Skeletal muscle satellite cell (primary cell): ENCODE data around the gene CENPT.
"Not testable (repeated sequence)": the region's sequence is repeated elsewhere in the genome, so short reads cannot be mapped to it uniquely, and the experiment has no call there.

Experiments
- H3K27me3 ChIP-seq: 2 replicates; pipeline ENCODE4 v1.7.0; 2013; ENCODE audit warnings: low read length; ENCODE audit not compliant: control insufficient read depth, insufficient read depth
- H3K36me3 ChIP-seq: 2 replicates; pipeline ENCODE4 v1.7.0; 2013; ENCODE audit warnings: mild to moderate bottlenecking, control low read depth, low read length; ENCODE audit not compliant: insufficient read depth
- H3K4me1 ChIP-seq: 2 replicates; pipeline ENCODE4 v1.7.0; 2013; ENCODE audit warnings: low read length; ENCODE audit not compliant: control insufficient read depth, insufficient read depth
- H3K4me2 ChIP-seq: 2 replicates; pipeline ENCODE4 v1.7.0; 2013; ENCODE audit warnings: mild to moderate bottlenecking, low read length
- H3K4me3 ChIP-seq: 2 replicates; pipeline ENCODE4 v1.7.0; 2013; ENCODE audit warnings: low read length
- H3K9ac ChIP-seq: 2 replicates; pipeline ENCODE4 v1.7.0; 2013; ENCODE audit warnings: mild to moderate bottlenecking, low read depth, low read length, moderate library complexity
- H3K9me3 ChIP-seq: replicated peaks from 2 replicates; pipeline ENCODE4 v1.7.0; 2013; ENCODE audit warnings: mild to moderate bottlenecking, control low read depth, low read length

The CENPT gene

GRCh38 chr16:67872631-67873434 is 25.3 kb upstream of the CENPT start, which contains the start of gene EDC4:
Gene EDC4, plus strand, starts transcription at chr16:67873052. Its CDS starts 210 bp downstream, at chr16:67873262.
- Histone ChIP-seq H3K36me3 (peaks cover 53% of the 10 kb centered on the region), H3K9ac (peak within 1 kb of the TSS; percentile 96), H3K4me1 (peaks cover 20% of the 10 kb centered on the region), H3K27me3 (no peaks in the 10 kb centered on the region), H3K4me2 (peak within 1 kb of the TSS; percentile 89), H3K9me3 (no peaks in the 10 kb centered on the region), H3K4me3 (peak within 1 kb of the TSS; percentile 96)

- Histone ChIP-seq H3K4me2 (peak overlapping the region; percentile 89), H3K36me3 (peaks cover 52% of the 10 kb centered on the region), H3K4me3 (no peak overlapping the region), H3K9me3 (no peaks in the 10 kb centered on the region), H3K4me1 (peaks cover 20% of the 10 kb centered on the region), H3K27me3 (no peaks in the 10 kb centered on the region), H3K9ac (peak overlapping the region; percentile 96)
Measured at GRCh38 chr16:67872131-67872630, 24.7 kb upstream of the CENPT start.

GRCh38 chr16:67871256-67871655 is 23.8 kb upstream of the CENPT start:
- Histone ChIP-seq H3K9ac (no peak overlapping the region), H3K4me1 (peaks cover 20% of the 10 kb centered on the region), H3K4me2 (no peak overlapping the region), H3K27me3 (no peaks in the 10 kb centered on the region), H3K36me3 (peaks cover 48% of the 10 kb centered on the region), H3K4me3 (no peak overlapping the region), H3K9me3 (no peaks in the 10 kb centered on the region)

GRCh38 chr16:67869653-67870052 is 22.2 kb upstream of the CENPT start:
- Histone ChIP-seq H3K36me3 (peaks cover 58% of the 10 kb centered on the region), H3K27me3 (no peaks in the 10 kb centered on the region), H3K4me2 (no peak overlapping the region), H3K4me3 (no peak overlapping the region), H3K9me3 (no peaks in the 10 kb centered on the region), H3K9ac (no peak overlapping the region), H3K4me1 (peaks cover 14% of the 10 kb centered on the region)

- H3K9ac ChIP-seq = no peak overlapping the region
- H3K9me3 ChIP-seq = no peaks in the 10 kb centered on the region
- no peak overlapping the region for H3K4me2 ChIP-seq
- H3K27me3 ChIP-seq = no peaks in the 10 kb centered on the region
- peaks cover 10% of the 10 kb centered on the region for H3K4me1 ChIP-seq
- peaks cover 59% of the 10 kb centered on the region for H3K36me3 ChIP-seq
- no peak overlapping the region for H3K4me3 ChIP-seq
Measured at GRCh38 chr16:67868290-67868689, 20.8 kb upstream of the CENPT start.

GRCh38 chr16:67865318-67865717 is 17.8 kb upstream of the CENPT start:
- no peak overlapping the region for H3K4me2 ChIP-seq
- H3K36me3 ChIP-seq = peaks cover 60% of the 10 kb centered on the region
- peaks cover 35% of the 10 kb centered on the region for H3K4me1 ChIP-seq
- H3K4me3 ChIP-seq = no peak overlapping the region
- no peak overlapping the region for H3K9ac ChIP-seq
- no peaks in the 10 kb centered on the region for H3K9me3 ChIP-seq
- H3K27me3 ChIP-seq = no peaks in the 10 kb centered on the region

- H3K4me2 ChIP-seq = no peak overlapping the region
- H3K9me3 ChIP-seq = no peaks in the 10 kb centered on the region
- H3K4me1 ChIP-seq = peaks cover 36% of the 10 kb centered on the region
- H3K36me3 ChIP-seq = peaks cover 55% of the 10 kb centered on the region
- H3K9ac ChIP-seq = no peak overlapping the region
- H3K4me3 ChIP-seq = no peak overlapping the region
- H3K27me3 ChIP-seq = no peaks in the 10 kb centered on the region
Measured at GRCh38 chr16:67864594-67864993, 17.1 kb upstream of the CENPT start.

GRCh38 chr16:67864044-67864443 is 16.6 kb upstream of the CENPT start:
- not testable (repeated sequence) for H3K9ac ChIP-seq, H3K27me3 ChIP-seq, H3K9me3 ChIP-seq, H3K4me3 ChIP-seq, H3K4me2 ChIP-seq
- peaks cover 36% of the 10 kb centered on the region for H3K4me1 ChIP-seq
- H3K36me3 ChIP-seq = peaks cover 52% of the 10 kb centered on the region

GRCh38 chr16:67862623-67863583 is 15.4 kb upstream of the CENPT start:
- H3K27me3 ChIP-seq = no peaks in the 10 kb centered on the region
- H3K36me3 ChIP-seq = peaks cover 41% of the 10 kb centered on the region
- peak overlapping the region; percentile 49 for H3K9ac ChIP-seq
- H3K4me2 ChIP-seq = peak overlapping the region; percentile 64
- no peaks in the 10 kb centered on the region for H3K9me3 ChIP-seq
- H3K4me1 ChIP-seq = peaks cover 46% of the 10 kb centered on the region
- H3K4me3 ChIP-seq = peak overlapping the region; percentile 35

- Histone ChIP-seq H3K4me1 (peaks cover 55% of the 10 kb centered on the region), H3K4me2 (no peak overlapping the region), H3K27me3 (no peaks in the 10 kb centered on the region), H3K4me3 (no peak overlapping the region), H3K9me3 (no peaks in the 10 kb centered on the region), H3K9ac (no peak overlapping the region), H3K36me3 (peaks cover 35% of the 10 kb centered on the region)
Measured at GRCh38 chr16:67861877-67862276, 14.4 kb upstream of the CENPT start.
